Endothelial cell of umbilical vein (primary cell): ENCODE measurements around the gene CDH23. TPM values are rescaled to one million over a fixed set of nuclear protein-coding genes. Genes with fewer than 3 reads are reported as not detected.

Experiments used
- BruUV-seq: library from RNA; stranded (reverse); fragments of 400-500 nt; replicated peaks from 2 replicates; lab custom pipeline; 2021; lab: Mats Ljungman, UMichigan
- CTCF ChIA-PET: fragments of 300-600, 350-600 bp; sonication (Branson Sonifier 250); formaldehyde crosslinking; loops from one replicate; lab custom pipeline; 2021; ENCODE audit warnings: antibody characterized with exemption, inconsistent platforms; lab: Charles Lee
- POLR2A ChIA-PET: fragments of 300-600, 350-600 bp; sonication (Branson Sonifier 250); formaldehyde crosslinking; loops from one replicate; lab custom pipeline; 2021; ENCODE audit warnings: antibody characterized with exemption, inconsistent platforms; lab: Charles Lee
- DNase-seq: peaks from one replicate; pipeline ENCODE4 v3.0.0-alpha.2; 2011; ENCODE audit warnings: low read depth, low spot score
- FAIRE-seq: peaks from 2 replicates; lab custom pipeline; 2011; peaks lifted over from hg19 to GRCh38; lab: Jason Lieb, UNC
- H2AFZ ChIP-seq: 2 replicates; pipeline ENCODE4 v1.6.0; 2012; ENCODE audit warnings: low read depth, low read length, control low read depth, inconsistent platforms
- H3K27ac ChIP-seq: 2 replicates; pipeline ENCODE4 v1.5.1; 2011; ENCODE audit warnings: low read depth, mild to moderate bottlenecking, control low read depth, low read length, moderate library complexity; ENCODE audit not compliant: insufficient read depth
- H3K27me3 ChIP-seq, 2 experiments: 2 replicates each; pipeline versions ENCODE4 v1.6.0 to v1.6.1; 2011; ENCODE audit warnings: low read length in 2 of 2, mixed read lengths in 1 of 2; ENCODE audit not compliant: control insufficient read depth in 2 of 2, insufficient read depth in 2 of 2
- H3K36me3 ChIP-seq, 2 experiments: 2 replicates in 1 of 2; 3 replicates in 1 of 2; pipeline ENCODE4 v1.5.1; 2011; ENCODE audit warnings: low read length in 2 of 2, mild to moderate bottlenecking in 1 of 2, moderate library complexity in 1 of 2; ENCODE audit not compliant: control insufficient read depth in 2 of 2, insufficient read depth in 2 of 2; ENCODE audit errors: extremely low read depth in 1 of 2
- H3K4me1 ChIP-seq: 3 replicates; pipeline ENCODE4 v1.5.1; 2011; ENCODE audit warnings: mild to moderate bottlenecking, low read length; ENCODE audit not compliant: control insufficient read depth, insufficient read depth; ENCODE audit errors: extremely low read depth
- H3K4me2 ChIP-seq: 2 replicates; pipeline ENCODE4 v1.6.1; 2011; ENCODE audit warnings: low read length, control low read depth, mixed read lengths; ENCODE audit not compliant: insufficient read depth
- H3K4me3 ChIP-seq, 3 experiments: fragments of 200-600 bp in 1 of 3; sonication (generic), shearing (Covaris generic) in 1 of 3; replicated peaks in 1 of 3; 2 replicates each; pipeline ENCODE4 v1.5.1; 2011 to 2016; ENCODE audit warnings: control low read depth in 3 of 3, low read length in 3 of 3, mild to moderate bottlenecking in 2 of 3, inconsistent platforms in 1 of 3, low read depth in 1 of 3, moderate library complexity in 1 of 3; ENCODE audit not compliant: insufficient read depth in 1 of 3
- H3K79me2 ChIP-seq: 2 replicates; pipeline ENCODE4 v1.6.0; 2012; ENCODE audit warnings: low read length, inconsistent platforms; ENCODE audit not compliant: control insufficient read depth, insufficient read depth
- H3K9ac ChIP-seq: replicated peaks from 2 replicates; pipeline ENCODE3; 2011; ENCODE audit warnings: low read length, control low read depth; ENCODE audit not compliant: insufficient read depth; ENCODE audit errors: extremely low read depth
- H3K9me1 ChIP-seq: replicated peaks from 3 replicates; pipeline ENCODE4 v1.6.0; 2011; ENCODE audit warnings: mild to moderate bottlenecking, low read length; ENCODE audit not compliant: control insufficient read depth, insufficient read depth; ENCODE audit errors: extremely low read depth
- H3K9me3 ChIP-seq: replicated peaks from 2 replicates; pipeline ENCODE4 v1.5.1; 2012; ENCODE audit warnings: low read length, inconsistent platforms; ENCODE audit not compliant: control insufficient read depth, insufficient read depth
- H4K20me1 ChIP-seq: replicated peaks from 2 replicates; pipeline ENCODE3; 2011; ENCODE audit warnings: mild to moderate bottlenecking, low read length; ENCODE audit not compliant: control insufficient read depth, insufficient read depth; ENCODE audit errors: extremely low read depth
- EZH2 ChIP-seq: IDR thresholded peaks from 2 replicates; pipeline ENCODE4 v1.6.1; 2012; ENCODE audit warnings: borderline replicate concordance, low read depth, mild to moderate bottlenecking, moderate library complexity, low read length, inconsistent platforms; ENCODE audit not compliant: severe bottlenecking
- FOS ChIP-seq: IDR thresholded peaks from 2 replicates; pipeline ENCODE4 v1.6.1; 2011; ENCODE audit warnings: mild to moderate bottlenecking, low read length, moderate library complexity, borderline replicate concordance; ENCODE audit not compliant: insufficient read depth
- GATA2 ChIP-seq: IDR thresholded peaks from 2 replicates; pipeline ENCODE4 v1.7.0; 2011; ENCODE audit warnings: low read depth, mild to moderate bottlenecking, moderate library complexity, mixed read lengths, low read length; ENCODE audit not compliant: insufficient read length, insufficient read depth
- JUN ChIP-seq: IDR thresholded peaks from 2 replicates; pipeline ENCODE4 v1.6.1; 2011; ENCODE audit warnings: borderline replicate concordance, low read depth; ENCODE audit not compliant: insufficient read length, insufficient read depth
- MYC ChIP-seq: IDR thresholded peaks from one replicate; pipeline ENCODE4 v1.6.1; 2011; ENCODE audit warnings: mild to moderate bottlenecking, low read depth, low read length
- POLR2A ChIP-seq: IDR thresholded peaks from 2 replicates; pipeline ENCODE4 v1.6.1; 2012; ENCODE audit warnings: low read depth, mild to moderate bottlenecking, control low read depth, low read length
- POLR2AphosphoS5 ChIP-seq: IDR thresholded peaks from 2 replicates; pipeline ENCODE4 v1.6.1; 2012; ENCODE audit warnings: low read depth, mild to moderate bottlenecking, control low read depth, low read length, moderate library complexity; ENCODE audit not compliant: insufficient read depth
- dilution Hi-C: fragments of 300-500 bp; cut with MboI; formaldehyde crosslinking; loops from one replicate; pipeline ENCODE4 v1.15.0; 2019; ENCODE audit warnings: low sequenced_read_pairs; ENCODE audit not compliant: extremely low pct_ligation_motif_present
- intact Hi-C: fragments of 100-400 bp; cut with micrococcal nuclease; formaldehyde crosslinking; loops from one replicate; pipeline ENCODE4 v1.10.0; 2022
- polyA plus RNA-seq, 4 experiments: library from polyadenylated mRNA; depleted of rRNA in 3 of 4; stranded (reverse) in 3 of 4; unstranded in 1 of 4; fragments of >200 nt; gene quantifications; 2 replicates each; pipeline versions ENCODE4 v1.2.1 to v1.2.3, GENCODE V29; 2011 to 2012; ENCODE audit warnings: missing spikeins in 1 of 4
- total RNA-seq: library from RNA; stranded (reverse); gene quantifications from 2 replicates; pipeline ENCODE4 v1.2.3, GENCODE V29; 2021
- TF ChIP-seq, protein P1 (sequence below), 2 donors: IDR thresholded peaks; 1 replicate in 1 of 2; 2 replicates in 1 of 2; pipeline ENCODE4 v1.5.1; 2011; ENCODE audit warnings: low read length in 2 of 2, mild to moderate bottlenecking in 2 of 2, moderate library complexity in 2 of 2, control low read depth in 1 of 2, inconsistent platforms in 1 of 2, low read depth in 1 of 2; ENCODE audit not compliant: insufficient read depth in 1 of 2; ENCODE audit errors: extremely low read depth in 1 of 2
- TF ChIP-seq, protein P2 (sequence below): IDR thresholded peaks from 2 replicates; pipeline ENCODE4 v1.6.1; 2011; ENCODE audit not compliant: insufficient read depth, insufficient read length

The CDH23 gene
- total and polyA plus RNA-seq, 2 donors (not counting 3 experiments of a cell fraction or from before 2014, with no cell fraction given): not detected

DNA sequence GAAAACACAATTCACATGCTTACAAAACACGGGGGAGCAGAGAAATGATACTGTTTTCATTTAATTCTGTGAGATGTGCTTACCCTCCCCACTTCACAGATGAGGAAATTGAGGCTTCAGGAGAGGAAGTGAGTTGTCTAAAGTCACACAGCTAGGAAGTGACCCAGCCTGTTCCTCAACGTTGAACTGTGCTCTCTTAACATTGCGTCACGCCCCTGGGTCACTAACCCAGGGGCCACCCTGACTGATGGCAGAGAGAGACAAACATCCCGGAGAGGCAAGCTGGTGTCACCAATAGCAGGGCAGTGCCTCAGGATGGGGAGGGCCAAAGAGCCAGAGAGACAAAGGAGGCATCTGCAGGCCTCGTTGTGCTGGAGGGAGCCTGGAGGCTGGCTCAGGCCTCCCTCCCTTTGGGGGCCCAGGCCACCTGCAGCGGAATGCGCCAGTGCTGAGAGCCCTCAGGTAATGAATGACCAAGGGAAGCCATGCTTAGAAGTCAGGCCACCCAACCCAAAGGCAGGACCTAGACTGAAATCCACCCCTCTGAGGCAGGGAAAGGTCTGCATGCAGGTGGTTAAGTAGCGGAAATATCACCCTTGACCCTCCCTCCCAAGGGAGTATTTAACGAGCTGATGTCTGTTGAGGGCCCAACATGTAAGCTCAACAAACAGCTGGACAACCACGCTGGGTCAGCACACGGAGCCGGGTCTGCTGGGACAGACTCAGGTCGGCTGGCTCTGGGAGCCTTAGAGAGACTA, 241.5 kb downstream of the CDH23 start:
- H3K36me3 ChIP-seq: no peaks in the 10 kb centered on the region
- TF ChIP-seq MYC (no peak), FOS (no peak), POLR2A (no peak), GATA2 (no peak), POLR2AphosphoS5 (no peak), EZH2 (no peak), JUN (no peak)
- TF ChIP-seq, protein P1, sequence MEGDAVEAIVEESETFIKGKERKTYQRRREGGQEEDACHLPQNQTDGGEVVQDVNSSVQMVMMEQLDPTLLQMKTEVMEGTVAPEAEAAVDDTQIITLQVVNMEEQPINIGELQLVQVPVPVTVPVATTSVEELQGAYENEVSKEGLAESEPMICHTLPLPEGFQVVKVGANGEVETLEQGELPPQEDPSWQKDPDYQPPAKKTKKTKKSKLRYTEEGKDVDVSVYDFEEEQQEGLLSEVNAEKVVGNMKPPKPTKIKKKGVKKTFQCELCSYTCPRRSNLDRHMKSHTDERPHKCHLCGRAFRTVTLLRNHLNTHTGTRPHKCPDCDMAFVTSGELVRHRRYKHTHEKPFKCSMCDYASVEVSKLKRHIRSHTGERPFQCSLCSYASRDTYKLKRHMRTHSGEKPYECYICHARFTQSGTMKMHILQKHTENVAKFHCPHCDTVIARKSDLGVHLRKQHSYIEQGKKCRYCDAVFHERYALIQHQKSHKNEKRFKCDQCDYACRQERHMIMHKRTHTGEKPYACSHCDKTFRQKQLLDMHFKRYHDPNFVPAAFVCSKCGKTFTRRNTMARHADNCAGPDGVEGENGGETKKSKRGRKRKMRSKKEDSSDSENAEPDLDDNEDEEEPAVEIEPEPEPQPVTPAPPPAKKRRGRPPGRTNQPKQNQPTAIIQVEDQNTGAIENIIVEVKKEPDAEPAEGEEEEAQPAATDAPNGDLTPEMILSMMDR (IDR thresholded peaks at IDR 0.05; ENCODE audit: extremely low read depth in 1 of 2, insufficient read depth in 1 of 2, low read depth in 1 of 2, low read length in 2 of 2): no peak
- TF ChIP-seq, protein P2, sequence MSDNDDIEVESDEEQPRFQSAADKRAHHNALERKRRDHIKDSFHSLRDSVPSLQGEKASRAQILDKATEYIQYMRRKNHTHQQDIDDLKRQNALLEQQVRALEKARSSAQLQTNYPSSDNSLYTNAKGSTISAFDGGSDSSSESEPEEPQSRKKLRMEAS: no peak
- H3K4me2 ChIP-seq: no peak overlapping the region
- no peak overlapping the region for H3K27ac ChIP-seq
- H3K27me3 ChIP-seq: no peaks in the 10 kb centered on the region
- H3K9me3 ChIP-seq: no peaks in the 10 kb centered on the region
- BruUV-seq: no TSS peak
- ChIA-PET POLR2A (no interaction called here), CTCF (interaction anchor here (1.8 kb wide), 1 partner anchor 16 kb away, joined by 7 read pairs; no protein-coding TSS in a partner anchor)
- H4K20me1 ChIP-seq: no peaks in the 10 kb centered on the region
- no peak overlapping the region for H2AFZ ChIP-seq
- DNase-seq (no peak), FAIRE-seq (peak; percentile 33)
- no peaks in the 10 kb centered on the region for H3K79me2 ChIP-seq
- dilution Hi-C loops (no loop called here), intact Hi-C loops (no loop called here)
- H3K9ac ChIP-seq: no peak overlapping the region
- H3K4me3 ChIP-seq: no peak overlapping the region
- H3K4me1 ChIP-seq: peaks cover 5% of the 10 kb centered on the region
- no peaks in the 10 kb centered on the region for H3K9me1 ChIP-seq
